K562 (cell line): ENCODE data around the gene ZFP3. TPM values are rescaled to one million over a fixed set of nuclear protein-coding genes. Genes with fewer than 3 reads are reported as not detected.

Source experiments
- ATAC-seq: fragments of 200-7000 bp; cut with Tn5 transposase; 3 replicates; pipeline ENCODE4 v1.9.1; 2020; ENCODE audit warnings: moderate library complexity
- BruUV-seq: library from RNA; stranded (reverse); fragments of 400-500 nt; replicated peaks from 2 replicates; lab custom pipeline; 2021; lab: Mats Ljungman, UMichigan
- CTCF ChIA-PET: fragments of 300-600 bp; formaldehyde crosslinking; extraction: SDS; loops from one replicate; lab custom pipeline; 2021; ENCODE audit warnings: low intra/inter-chr PET ratio; lab: Yijun Ruan, JAX
- POLR2A ChIA-PET: fragments of 300-600, 350-650 bp; sonication (Branson Sonifier 250); formaldehyde crosslinking; extraction: SDS; loops from one replicate; lab custom pipeline; 2021; ENCODE audit warnings: antibody characterized with exemption, inconsistent platforms; lab: Yijun Ruan, JAX
- DNase-seq, 4 experiments: peaks; one replicate each; pipeline versions ENCODE4 v3.0.0 to v3.0.0-alpha.2; 2011 to 2018; ENCODE audit warnings: low spot score in 3 of 4, mixed read lengths in 3 of 4; ENCODE audit errors: extremely low read depth in 1 of 4
- FAIRE-seq: peaks from 2 replicates; lab custom pipeline; 2011; peaks lifted over from hg19 to GRCh38; lab: Jason Lieb, UNC
- H2AFZ ChIP-seq: 2 replicates; pipeline ENCODE4 v1.6.0; 2011; ENCODE audit warnings: low read depth, low read length, control low read depth, inconsistent platforms
- H3K27ac ChIP-seq: fragments of 200-600 bp; 3 replicates; pipeline ENCODE4 v1.8.0; 2011; ENCODE audit warnings: low read depth, mild to moderate bottlenecking, control low read depth, inconsistent platforms, low read length, moderate library complexity, mixed read lengths; ENCODE audit errors: extremely low read depth
- H3K27me3 ChIP-seq, 2 experiments: fragments of 300-600 bp in 1 of 2; 2 replicates in 1 of 2; 3 replicates in 1 of 2; pipeline versions ENCODE4 v1.6.0 to v1.8.0; 2011; ENCODE audit warnings: inconsistent platforms in 2 of 2, low read length in 2 of 2, mild to moderate bottlenecking in 1 of 2, mixed read lengths in 1 of 2, moderate library complexity in 1 of 2; ENCODE audit not compliant: control insufficient read depth in 2 of 2, insufficient read depth in 2 of 2
- H3K36me3 ChIP-seq: fragments of 300-600 bp; 3 replicates; pipeline ENCODE4 v1.8.0; 2011; ENCODE audit warnings: mild to moderate bottlenecking, low read length, inconsistent platforms; ENCODE audit not compliant: control insufficient read depth, insufficient read depth
- H3K4me1 ChIP-seq, 2 experiments: fragments of 200-600 bp in 1 of 2; replicated peaks in 1 of 2; 2 replicates in 1 of 2; 3 replicates in 1 of 2; pipeline versions ENCODE4 v1.5.1 to v1.8.0; 2011; ENCODE audit warnings: inconsistent platforms in 2 of 2, low read length in 2 of 2, mild to moderate bottlenecking in 1 of 2, mixed read lengths in 1 of 2, moderate library complexity in 1 of 2; ENCODE audit not compliant: control insufficient read depth in 2 of 2, insufficient read depth in 2 of 2
- H3K4me2 ChIP-seq: 2 replicates; pipeline ENCODE4 v1.6.1; 2011; ENCODE audit warnings: low read length, control low read depth, inconsistent platforms, mixed read lengths; ENCODE audit not compliant: insufficient read depth
- H3K4me3 ChIP-seq: fragments of 200-600 bp; sonication (generic), shearing (Covaris generic); 2 replicates; pipeline ENCODE4 v1.5.1; 2016; ENCODE audit warnings: control low read depth, inconsistent platforms
- H3K79me2 ChIP-seq: fragments of 200-600 bp; 3 replicates; pipeline ENCODE4 v1.8.0; 2011; ENCODE audit warnings: low read length, inconsistent platforms; ENCODE audit not compliant: control insufficient read depth, insufficient read depth
- H3K9ac ChIP-seq, 2 experiments: 2 replicates each; pipeline versions ENCODE4 v1.6.0 to v1.6.1; 2011; ENCODE audit warnings: low read depth in 2 of 2, low read length in 2 of 2, control low read depth in 1 of 2, inconsistent platforms in 1 of 2, mild to moderate bottlenecking in 1 of 2, mixed read lengths in 1 of 2; ENCODE audit not compliant: insufficient read depth in 1 of 2
- H3K9me1 ChIP-seq: one replicate; pipeline ENCODE4 v1.6.0; 2011; ENCODE audit warnings: inconsistent platforms, mild to moderate bottlenecking, low read length, moderate library complexity; ENCODE audit not compliant: control insufficient read depth, insufficient read depth
- H3K9me3 ChIP-seq: replicated peaks from 2 replicates; pipeline ENCODE4 v1.5.1; 2011; ENCODE audit warnings: low read depth, low read length, inconsistent platforms; ENCODE audit not compliant: control insufficient read depth, insufficient read depth
- H4K20me1 ChIP-seq: replicated peaks from 2 replicates; pipeline ENCODE4 v1.6.1; 2011; ENCODE audit warnings: low read length, inconsistent platforms, mixed read lengths; ENCODE audit not compliant: control insufficient read depth, insufficient read depth
- BRD9 ChIP-seq: fragments of 450-650 bp; IDR thresholded peaks from 2 replicates; pipeline ENCODE4 v1.6.1; 2018; ENCODE audit warnings: low read depth; ENCODE audit not compliant: partially characterized antibody
- CHD1 ChIP-seq: fragments of 200-600 bp; sonication (generic); IDR thresholded peaks from one replicate; pipeline ENCODE4 v1.6.1; 2012; ENCODE audit warnings: mild to moderate bottlenecking, moderate library complexity, low read length, inconsistent platforms
- CTBP1 ChIP-seq: fragments of 450-650 bp; IDR thresholded peaks from 2 replicates; pipeline ENCODE4 v1.6.1; 2016; ENCODE audit warnings: borderline replicate concordance
- DPF2 ChIP-seq: fragments of 450-650 bp; IDR thresholded peaks from 2 replicates; pipeline ENCODE4 v1.6.1; 2016
- FOSL1 ChIP-seq: fragments of 200-800 bp; sonication (Bioruptor generic); conservative IDR thresholded peaks from 2 replicates; pipeline ENCODE4 v1.6.1; 2016; ENCODE audit warnings: missing genetic modification characterization, missing compliant biosample characterization
- KAT7 ChIP-seq: sonication (generic); formaldehyde crosslinking; IDR thresholded peaks from 2 replicates; pipeline ENCODE4 v1.8.0; 2022; ENCODE audit warnings: missing genetic modification reagents, mild to moderate bottlenecking, borderline replicate concordance
- OTX1 ChIP-seq: fragments of 450-650 bp; formaldehyde crosslinking; IDR thresholded peaks from 2 replicates; pipeline ENCODE4 v1.4.0; 2022; ENCODE audit warnings: mild to moderate bottlenecking
- PCBP1 ChIP-seq: fragments of 200-400 bp; formaldehyde crosslinking; IDR thresholded peaks from 2 replicates; pipeline ENCODE4 v1.6.1; 2018; ENCODE audit warnings: mild to moderate bottlenecking, low read depth, low read length; ENCODE audit not compliant: poor library complexity, severe bottlenecking
- ZBTB2 ChIP-seq: fragments of 450-650 bp; IDR thresholded peaks from 2 replicates; pipeline ENCODE4 v1.6.1; 2016; ENCODE audit warnings: antibody characterized with exemption
- ZNF133 ChIP-seq: fragments of 250-450 bp; sonication (Bioruptor Pico); IDR thresholded peaks from 2 replicates; pipeline ENCODE4 v1.4.0; 2020; ENCODE audit warnings: mild to moderate bottlenecking
- ZNF175 ChIP-seq: fragments of 200-800 bp; sonication (Bioruptor generic); IDR thresholded peaks from 2 replicates; pipeline ENCODE4 v1.6.1; 2016; ENCODE audit warnings: low read depth, mild to moderate bottlenecking, missing genetic modification characterization, missing compliant biosample characterization
- ZNF408 ChIP-seq: fragments of 250-450 bp; sonication (Bioruptor Pico); IDR thresholded peaks from 2 replicates; pipeline ENCODE4 v1.4.0; 2020; ENCODE audit warnings: low read depth, mild to moderate bottlenecking, moderate library complexity
- ZNF75A ChIP-seq: fragments of 450-650 bp; formaldehyde crosslinking; IDR thresholded peaks from 2 replicates; pipeline ENCODE4 v1.4.0; 2020; ENCODE audit warnings: mild to moderate bottlenecking
- ZNF764 ChIP-seq: fragments of 250-450 bp; sonication (Bioruptor Pico); IDR thresholded peaks from 2 replicates; pipeline ENCODE4 v1.4.0; 2020; ENCODE audit warnings: low read depth, mild to moderate bottlenecking, moderate library complexity
- WGBS: fragments of 100-300 bp; shearing (Covaris generic); methylation state at CpG from one replicate; pipeline ENCODE4 v1.1.6; 2016; ENCODE audit warnings: low coverage, mixed read lengths; ENCODE audit not compliant: insufficient coverage; ENCODE audit errors: missing lambda C conversion rate; 5-methylcytosine and 5-hydroxymethylcytosine counted together
- in situ Hi-C: fragments of 300-500 bp; cut with MboI; formaldehyde crosslinking; loops from 4 replicates; pipeline ENCODE4 v1.15.0; 2018; ENCODE audit warnings: inconsistent platforms, mixed read lengths
- intact Hi-C: fragments of 100-400 bp; cut with micrococcal nuclease; formaldehyde crosslinking; loops from 2 replicates; pipeline ENCODE4 v1.14.2; 2022
- polyA plus RNA-seq, 8 experiments: library from polyadenylated mRNA; depleted of rRNA in 4 of 8; stranded (reverse) in 5 of 8; unstranded in 3 of 8; fragments of >200 nt; fragmentation: Nextera tagmentation in 2 of 8; fragmentation: Illumina TruSeq in 1 of 8; extraction: Ambion mirVana in 2 of 8; extraction: Trizol in 1 of 8; gene quantifications; 2 replicates each; pipeline versions ENCODE4 v1.2.1 to v1.2.3, GENCODE V29; 2011 to 2014; ENCODE audit warnings: inconsistent platforms in 1 of 8, missing spikeins in 1 of 8
- total RNA-seq, 7 experiments: library from RNA; depleted of rRNA in 6 of 7; stranded (reverse); fragments of >200 nt in 6 of 7; fragmentation: Illumina TruSeq in 2 of 7; extraction: Trizol in 2 of 7; gene quantifications; 2 replicates each; pipeline versions ENCODE4 v1.2.1 to v1.2.3, GENCODE V29; 2011 to 2021; ENCODE audit warnings: low replicate concordance in 1 of 7
- TF ChIP-seq, protein P1 (sequence below): fragments of 250-450 bp; sonication (Bioruptor Pico); IDR thresholded peaks from 2 replicates; pipeline ENCODE4 v1.8.0; 2021; ENCODE audit warnings: moderate library complexity, mild to moderate bottlenecking, inconsistent platforms
- TF ChIP-seq, protein P2 (sequence below): sonication (generic); IDR thresholded peaks from 2 replicates; pipeline ENCODE4 v1.6.1; 2016
- TF ChIP-seq, protein P3 (sequence below), 2 experiments: fragments of 450-650 bp in 1 of 2; sonication (generic) in 1 of 2; formaldehyde crosslinking in 1 of 2; IDR thresholded peaks in 1 of 2; conservative IDR thresholded peaks in 1 of 2; 2 replicates each; pipeline versions ENCODE4 v1.6.1 to v1.8.1; 2016 to 2023; ENCODE audit warnings: mild to moderate bottlenecking in 2 of 2, moderate library complexity in 2 of 2, inconsistent platforms in 1 of 2, missing genetic modification reagents in 1 of 2

Gene ZFP3
- total and polyA plus RNA-seq, 9 of the 15 experiments (the other 6 are each of a cell fraction or from before 2014, with no cell fraction given), result 0.04 TPM; not detected in 8

DNA sequence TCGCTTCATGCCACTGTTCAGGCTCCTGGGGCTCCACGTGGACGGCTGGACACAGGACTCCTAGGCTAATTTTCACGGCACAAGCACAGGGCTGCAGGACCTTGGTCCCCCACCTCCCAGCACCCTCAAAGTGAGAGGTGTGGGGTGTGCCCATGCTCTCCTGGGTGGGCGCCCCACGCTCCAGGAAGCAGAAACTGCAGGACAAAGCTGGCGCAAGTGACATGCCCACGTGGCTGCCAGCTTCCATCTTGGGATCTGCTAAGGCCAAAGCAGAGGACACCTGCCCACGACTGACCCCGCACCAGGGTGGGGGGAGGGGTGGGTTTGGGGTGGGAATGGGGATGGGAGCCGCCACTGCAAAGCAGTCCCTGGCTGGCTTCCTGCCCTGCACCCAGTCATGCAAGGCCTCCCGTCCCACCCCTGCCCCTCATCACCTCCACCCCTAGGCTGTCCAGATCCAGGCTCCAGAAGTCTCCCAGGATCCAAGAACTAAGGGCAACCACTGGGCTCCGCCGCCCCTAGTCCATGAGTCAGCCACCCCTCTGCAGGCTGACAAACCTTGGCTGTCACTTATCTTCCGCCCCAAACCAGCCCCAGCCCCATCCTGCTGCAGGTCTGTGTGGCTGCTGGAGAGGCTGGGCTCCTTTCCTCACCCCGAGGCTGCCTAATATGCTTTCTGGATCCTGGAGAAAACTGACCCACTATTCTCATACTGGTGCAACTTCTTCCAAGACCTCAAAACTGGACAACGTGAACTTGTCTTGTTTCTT is 48.6 kb downstream of the ZFP3 start:
- in situ Hi-C loops, result no loop called here
- Histone ChIP-seq H3K79me2 (no peaks in the 10 kb centered on the region), H3K9me3 (no peaks in the 10 kb centered on the region), H4K20me1 (no peaks in the 10 kb centered on the region), H3K4me3 (no peak overlapping the region), H3K27ac (no peak overlapping the region), H3K36me3 (no peaks in the 10 kb centered on the region), H3K27me3 (peaks cover 0 to 29% of the 10 kb centered on the region in 2 experiments; a peak in 3 of 5 replicates), H3K4me2 (no peak overlapping the region), H3K4me1 (no peaks in the 10 kb centered on the region), H2AFZ (no peak overlapping the region), H3K9me1 (no peaks in the 10 kb centered on the region)
- ChIA-PET POLR2A (no interaction called here), CTCF (no interaction called here)
- FAIRE-seq, result no peak
- DNase-seq, result no peak
- intact Hi-C loops, result no loop called here
- BruUV-seq, result no TSS peak
- 0% methylated on average over 5 of the region's 17 CpGs for WGBS
- no peak for ATAC-seq
- TF ChIP-seq BRD9 (no peak), ZNF408 (CRISPR knock-in tag) (no peak), DPF2 (no peak), KAT7 (no peak), OTX1 (CRISPR knock-in tag) (no peak), CTBP1 (no peak), PCBP1 (no peak), CHD1 (no peak), FOSL1 (no peak), ZNF133 (CRISPR knock-in tag) (no peak), ZNF75A (CRISPR knock-in tag) (no peak), ZNF175 (CRISPR knock-in tag) (no peak), ZBTB2 (no peak), ZNF764 (CRISPR knock-in tag) (no peak)
- TF ChIP-seq, protein P1, sequence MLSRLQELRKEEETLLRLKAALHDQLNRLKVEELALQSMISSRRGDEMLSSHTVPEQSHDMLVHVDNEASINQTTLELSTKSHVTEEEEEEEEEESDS (CRISPR knock-in tag), result no peak
- TF ChIP-seq, protein P2, sequence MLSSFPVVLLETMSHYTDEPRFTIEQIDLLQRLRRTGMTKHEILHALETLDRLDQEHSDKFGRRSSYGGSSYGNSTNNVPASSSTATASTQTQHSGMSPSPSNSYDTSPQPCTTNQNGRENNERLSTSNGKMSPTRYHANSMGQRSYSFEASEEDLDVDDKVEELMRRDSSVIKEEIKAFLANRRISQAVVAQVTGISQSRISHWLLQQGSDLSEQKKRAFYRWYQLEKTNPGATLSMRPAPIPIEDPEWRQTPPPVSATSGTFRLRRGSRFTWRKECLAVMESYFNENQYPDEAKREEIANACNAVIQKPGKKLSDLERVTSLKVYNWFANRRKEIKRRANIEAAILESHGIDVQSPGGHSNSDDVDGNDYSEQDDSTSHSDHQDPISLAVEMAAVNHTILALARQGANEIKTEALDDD, result no peak
- TF ChIP-seq, protein P3, sequence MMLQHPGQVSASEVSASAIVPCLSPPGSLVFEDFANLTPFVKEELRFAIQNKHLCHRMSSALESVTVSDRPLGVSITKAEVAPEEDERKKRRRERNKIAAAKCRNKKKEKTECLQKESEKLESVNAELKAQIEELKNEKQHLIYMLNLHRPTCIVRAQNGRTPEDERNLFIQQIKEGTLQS (IDR thresholded peaks at IDR 0.05), result no peak
- TF ChIP-seq, protein P3 (CRISPR knock-in tag; conservative IDR thresholded peaks at IDR 0.05), result no peak
- TF ChIP-seq, all 486 proteins: peak for 0
- H3K9ac ChIP-seq, result no peak overlapping the region
